ENCODE measurements around the gene MICA.

GRCh38 chr6:31422587-31422986, 19.2 kb downstream of the MICA start:
- TF ChIP-seq NR3C1 (CRISPR knock-in tag; IDR thresholded peaks at IDR 0.05) (no peak), NCOA2 (IDR thresholded peaks at IDR 0.05; ENCODE audit: partially characterized antibody in 2 of 2) (no peak), POLR2A (conservative IDR thresholded peaks at IDR 0.05) (no peak), MYNN (IDR thresholded peaks at IDR 0.05) (no peak), MYNN (CRISPR knock-in tag; IDR thresholded peaks at IDR 0.05) (no peak), RUNX1 (IDR thresholded peaks at IDR 0.05; ENCODE audit: low read depth) (no peak), ATF3 (IDR thresholded peaks at IDR 0.05) (no peak), ATF3 (CRISPR knock-in tag; conservative IDR thresholded peaks at IDR 0.05) (no peak), TAF1 (IDR thresholded peaks at IDR 0.05; ENCODE audit: control insufficient read depth, extremely low read depth, insufficient read depth, low read length, severe bottlenecking) (no peak), TAL1 (IDR thresholded peaks at IDR 0.05) (no peak), TCF7 (IDR thresholded peaks at IDR 0.05; ENCODE audit: borderline replicate concordance) (no peak), YY1 (IDR thresholded peaks at IDR 0.05; ENCODE audit: borderline replicate concordance in 1 of 3, control insufficient read depth in 1 of 3, extremely low read depth in 1 of 3, insufficient read depth in 3 of 3, insufficient read length in 1 of 3, insufficient replicate concordance in 2 of 3, low read depth in 1 of 3, low read length in 2 of 3) (no peak), ZBTB49 (CRISPR knock-in tag; IDR thresholded peaks at IDR 0.05; ENCODE audit: borderline replicate concordance) (no peak)
